Ishikawa (cell line): ENCODE results near the gene KDM2A.

ENCODE experiments used
- EP300 ChIP-seq: IDR thresholded peaks from 2 replicates; pipeline ENCODE4 v1.6.1; 2012; ENCODE audit warnings: borderline replicate concordance
- FOXM1 ChIP-seq: IDR thresholded peaks from 2 replicates; pipeline ENCODE4 v1.6.1; 2012; ENCODE audit warnings: low read depth, borderline replicate concordance
- NFIC ChIP-seq: IDR thresholded peaks from 2 replicates; pipeline ENCODE4 v1.6.1; 2012
- TCF12 ChIP-seq: IDR thresholded peaks from 2 replicates; pipeline ENCODE4 v1.6.1; 2012; ENCODE audit warnings: low read depth
- YY1 ChIP-seq: IDR thresholded peaks from 2 replicates; pipeline ENCODE4 v1.6.1; 2012; ENCODE audit warnings: low read depth

DNA sequence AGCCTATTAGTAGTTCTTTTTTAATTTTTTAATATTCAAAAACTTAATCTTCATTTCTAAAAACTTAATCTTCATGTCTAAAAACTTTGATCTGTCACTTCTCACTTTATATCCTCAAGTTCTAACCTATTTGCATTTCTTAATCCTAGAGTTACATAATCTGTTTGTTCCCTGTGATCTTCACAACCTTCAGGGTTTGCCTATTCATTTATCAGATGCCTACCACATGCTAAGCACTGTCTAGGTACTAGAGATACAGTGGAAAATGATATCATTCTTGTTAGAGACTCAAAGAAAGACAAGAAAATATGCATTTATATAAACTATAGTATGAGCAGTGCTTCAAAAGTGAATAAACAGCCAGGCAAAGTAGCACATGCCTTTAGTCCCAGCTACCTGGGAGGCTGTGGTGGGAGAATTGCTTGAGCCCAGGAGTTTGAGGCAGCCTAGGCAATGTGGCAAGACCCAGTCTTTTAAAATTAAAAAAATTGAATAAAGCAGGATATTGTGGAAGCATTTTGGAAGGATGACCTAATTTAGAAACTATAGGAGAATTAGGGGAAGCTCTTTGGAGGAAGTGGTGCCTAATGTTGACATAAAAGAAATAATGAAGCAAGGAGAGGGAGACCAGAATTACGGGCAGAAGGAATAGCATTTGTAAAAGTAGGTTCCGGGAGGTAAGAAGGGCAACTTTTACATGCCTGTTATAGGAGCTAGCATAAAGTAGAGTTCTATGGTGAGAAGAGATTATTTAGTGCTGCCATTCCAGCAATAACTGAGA, 92.8 kb downstream of the KDM2A start:
- TF ChIP-seq EP300 (no peak), TCF12 (no peak), YY1 (no peak), FOXM1 (no peak), NFIC (no peak)
